CD14-positive monocyte (primary cell): ENCODE results near the gene SSTR5. TPM values are rescaled to one million over a fixed set of nuclear protein-coding genes. Genes with fewer than 3 reads are reported as not detected.

ENCODE experiments used
- DNase-seq, 3 donors: peaks; one replicate each; pipeline ENCODE4 v3.0.0-alpha.2; 2011 to 2022
- H2AFZ ChIP-seq: 2 replicates; pipeline ENCODE4 v1.6.0; 2012; ENCODE audit warnings: mild to moderate bottlenecking, low read depth, low read length, inconsistent platforms; ENCODE audit not compliant: insufficient read depth, poor library complexity, severe bottlenecking
- H3K27ac ChIP-seq, 2 donors: 1 replicate in 1 of 2; 2 replicates in 1 of 2; pipeline ENCODE4 v1.5.1; 2012 to 2013; ENCODE audit warnings: low read length in 2 of 2, control low read depth in 1 of 2, inconsistent platforms in 1 of 2, low read depth in 1 of 2, mild to moderate bottlenecking in 1 of 2
- H3K27me3 ChIP-seq, 2 donors: one replicate each; pipeline versions ENCODE4 v1.6.0 to v1.6.1; 2011 to 2013; ENCODE audit warnings: low read length in 2 of 2; ENCODE audit not compliant: control insufficient read depth in 2 of 2, insufficient read depth in 2 of 2
- H3K36me3 ChIP-seq, 2 donors: replicated peaks in 1 of 2; 1 replicate in 1 of 2; 2 replicates in 1 of 2; pipeline versions ENCODE4 v1.5.1 to v1.6.1; 2012 to 2013; ENCODE audit warnings: low read length in 2 of 2, control low read depth in 1 of 2, inconsistent platforms in 1 of 2, mild to moderate bottlenecking in 1 of 2; ENCODE audit not compliant: insufficient read depth in 2 of 2, control insufficient read depth in 1 of 2
- H3K4me1 ChIP-seq, 2 donors: 1 replicate in 1 of 2; 2 replicates in 1 of 2; pipeline versions ENCODE4 v1.5.1 to v1.6.1; 2012 to 2013; ENCODE audit warnings: low read length in 2 of 2, control low read depth in 1 of 2, inconsistent platforms in 1 of 2, mild to moderate bottlenecking in 1 of 2, moderate library complexity in 1 of 2; ENCODE audit not compliant: insufficient read depth in 2 of 2, control insufficient read depth in 1 of 2
- H3K4me2 ChIP-seq: replicated peaks from 2 replicates; pipeline ENCODE3; 2012; ENCODE audit warnings: low read length, moderate library complexity, mild to moderate bottlenecking; ENCODE audit not compliant: poor library complexity, severe bottlenecking; ENCODE audit errors: extremely low read depth
- H3K4me3 ChIP-seq, 3 experiments: fragments of 200-600 bp in 1 of 3; sonication (generic) in 1 of 3; replicated peaks in 1 of 3; 1 replicate in 2 of 3; 2 replicates in 1 of 3; pipeline ENCODE4 v1.5.1; 2011 to 2013; ENCODE audit warnings: low read length in 3 of 3, mild to moderate bottlenecking in 3 of 3, control low read depth in 2 of 3, low read depth in 2 of 3, inconsistent platforms in 1 of 3, moderate library complexity in 1 of 3
- H3K79me2 ChIP-seq: 2 replicates; pipeline ENCODE4 v1.6.0; 2012; ENCODE audit warnings: mild to moderate bottlenecking, control low read depth, inconsistent platforms, low read length, moderate library complexity; ENCODE audit not compliant: insufficient read depth
- H3K9ac ChIP-seq: 2 replicates; pipeline ENCODE4 v1.6.0; 2017; ENCODE audit warnings: low read length, mild to moderate bottlenecking; ENCODE audit not compliant: insufficient read depth, poor library complexity, severe bottlenecking
- H3K9me3 ChIP-seq, 2 donors: replicated peaks in 1 of 2; 1 replicate in 1 of 2; 2 replicates in 1 of 2; pipeline versions ENCODE4 v1.5.1 to v1.6.1; 2012 to 2013; ENCODE audit warnings: low read length in 2 of 2, control low read depth in 1 of 2; ENCODE audit not compliant: control insufficient read depth in 1 of 2, insufficient read depth in 1 of 2
- H4K20me1 ChIP-seq: 2 replicates; pipeline ENCODE4 v1.6.0; 2012; ENCODE audit warnings: mild to moderate bottlenecking, low read length, control low read depth, moderate library complexity; ENCODE audit not compliant: insufficient read depth
- H3K27ac Mint-ChIP-seq, 7 donors: one replicate each; pipeline ENCODE4 v1.8.0; 2020; ENCODE audit warnings: mild to moderate bottlenecking in 7 of 7, mixed read lengths in 7 of 7, moderate library complexity in 6 of 7, inconsistent platforms in 2 of 7
- H3K27me3 Mint-ChIP-seq, 3 donors: one replicate each; pipeline ENCODE4 v1.8.0; 2021 to 2022; ENCODE audit warnings: low read depth in 3 of 3, mild to moderate bottlenecking in 3 of 3, mixed read lengths in 3 of 3, moderate library complexity in 3 of 3, inconsistent platforms in 1 of 3
- H3K36me3 Mint-ChIP-seq, 2 donors: one replicate each; pipeline ENCODE4 v1.8.0; 2020; ENCODE audit warnings: mixed read lengths in 2 of 2, inconsistent platforms in 1 of 2, mild to moderate bottlenecking in 1 of 2
- H3K4me1 Mint-ChIP-seq: one replicate; pipeline ENCODE4 v1.8.0; 2020; ENCODE audit warnings: mild to moderate bottlenecking, mixed read lengths
- H3K4me3 Mint-ChIP-seq, 2 donors: one replicate each; pipeline ENCODE4 v1.8.0; 2020; ENCODE audit warnings: mild to moderate bottlenecking in 2 of 2, mixed read lengths in 2 of 2, moderate library complexity in 1 of 2
- H3K9me3 Mint-ChIP-seq, 7 donors: one replicate each; pipeline ENCODE4 v1.8.0; 2020 to 2022; ENCODE audit warnings: mixed read lengths in 7 of 7, mild to moderate bottlenecking in 6 of 7, moderate library complexity in 6 of 7, inconsistent platforms in 2 of 7
- WGBS: methylation state at CpG from one replicate; pipeline ENCODE4 v1.1.5; 2013; ENCODE audit warnings: missing lambda C conversion rate; ENCODE audit not compliant: insufficient coverage; 5-methylcytosine and 5-hydroxymethylcytosine counted together
- intact Hi-C, 2 donors: fragments of 100-400 bp; cut with micrococcal nuclease; formaldehyde crosslinking; loops; one replicate each; pipeline versions ENCODE4 v1.15.0 to v1.15.1; 2023
- polyA plus RNA-seq, 3 donors: library from polyadenylated mRNA; depleted of rRNA in 1 of 3; unstranded in 2 of 3; stranded (reverse) in 1 of 3; fragments of 300-500 nt in 2 of 3; fragments of >200 nt in 1 of 3; fragmentation: Illumina TruSeq in 2 of 3; gene quantifications; 1 replicate in 2 of 3; 2 replicates in 1 of 3; pipeline ENCODE4 v1.2.3, GENCODE V29; 2012 to 2021
- TF ChIP-seq, protein P1 (sequence below): fragments of 200-600 bp; IDR thresholded peaks from one replicate; pipeline ENCODE4 v1.8.0; 2022; ENCODE audit warnings: antibody characterized with exemption, mild to moderate bottlenecking

Gene SSTR5
- polyA plus RNA-seq, 3 donors = not detected

- Mint-ChIP-seq H3K27me3 (peaks cover 7 to 25% (median 9%) of the 10 kb centered on the region in 3 donors), H3K4me1 (no peaks in the 10 kb centered on the region), H3K27ac (no peak overlapping the region), H3K4me3 (no peak overlapping the region), H3K9me3 (peaks cover 0 to 2% (median 0%) of the 10 kb centered on the region in 7 donors), H3K36me3 (no peaks in the 10 kb centered on the region)
- no peaks in the 10 kb centered on the region for H3K79me2 ChIP-seq
- H3K27ac ChIP-seq = no peak overlapping the region
- no peak for DNase-seq
- intact Hi-C loops = no loop called here
- H3K9ac ChIP-seq = no peak overlapping the region
- H3K4me2 ChIP-seq = no peak overlapping the region
- TF ChIP-seq, protein P1, sequence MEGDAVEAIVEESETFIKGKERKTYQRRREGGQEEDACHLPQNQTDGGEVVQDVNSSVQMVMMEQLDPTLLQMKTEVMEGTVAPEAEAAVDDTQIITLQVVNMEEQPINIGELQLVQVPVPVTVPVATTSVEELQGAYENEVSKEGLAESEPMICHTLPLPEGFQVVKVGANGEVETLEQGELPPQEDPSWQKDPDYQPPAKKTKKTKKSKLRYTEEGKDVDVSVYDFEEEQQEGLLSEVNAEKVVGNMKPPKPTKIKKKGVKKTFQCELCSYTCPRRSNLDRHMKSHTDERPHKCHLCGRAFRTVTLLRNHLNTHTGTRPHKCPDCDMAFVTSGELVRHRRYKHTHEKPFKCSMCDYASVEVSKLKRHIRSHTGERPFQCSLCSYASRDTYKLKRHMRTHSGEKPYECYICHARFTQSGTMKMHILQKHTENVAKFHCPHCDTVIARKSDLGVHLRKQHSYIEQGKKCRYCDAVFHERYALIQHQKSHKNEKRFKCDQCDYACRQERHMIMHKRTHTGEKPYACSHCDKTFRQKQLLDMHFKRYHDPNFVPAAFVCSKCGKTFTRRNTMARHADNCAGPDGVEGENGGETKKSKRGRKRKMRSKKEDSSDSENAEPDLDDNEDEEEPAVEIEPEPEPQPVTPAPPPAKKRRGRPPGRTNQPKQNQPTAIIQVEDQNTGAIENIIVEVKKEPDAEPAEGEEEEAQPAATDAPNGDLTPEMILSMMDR = no peak
- no peaks in the 10 kb centered on the region for H3K9me3 ChIP-seq
- no peak overlapping the region for H2AFZ ChIP-seq
- no peak overlapping the region for H3K4me3 ChIP-seq
- H4K20me1 ChIP-seq = no peaks in the 10 kb centered on the region
- H3K4me1 ChIP-seq = no peaks in the 10 kb centered on the region
- H3K36me3 ChIP-seq = no peaks in the 10 kb centered on the region
- no peaks in the 10 kb centered on the region for H3K27me3 ChIP-seq
- 60% methylated on average over 12 of the region's 16 CpGs for WGBS
Measured at GRCh38 chr16:1113489-1113888, 40.9 kb downstream of the SSTR5 start.

DNA sequence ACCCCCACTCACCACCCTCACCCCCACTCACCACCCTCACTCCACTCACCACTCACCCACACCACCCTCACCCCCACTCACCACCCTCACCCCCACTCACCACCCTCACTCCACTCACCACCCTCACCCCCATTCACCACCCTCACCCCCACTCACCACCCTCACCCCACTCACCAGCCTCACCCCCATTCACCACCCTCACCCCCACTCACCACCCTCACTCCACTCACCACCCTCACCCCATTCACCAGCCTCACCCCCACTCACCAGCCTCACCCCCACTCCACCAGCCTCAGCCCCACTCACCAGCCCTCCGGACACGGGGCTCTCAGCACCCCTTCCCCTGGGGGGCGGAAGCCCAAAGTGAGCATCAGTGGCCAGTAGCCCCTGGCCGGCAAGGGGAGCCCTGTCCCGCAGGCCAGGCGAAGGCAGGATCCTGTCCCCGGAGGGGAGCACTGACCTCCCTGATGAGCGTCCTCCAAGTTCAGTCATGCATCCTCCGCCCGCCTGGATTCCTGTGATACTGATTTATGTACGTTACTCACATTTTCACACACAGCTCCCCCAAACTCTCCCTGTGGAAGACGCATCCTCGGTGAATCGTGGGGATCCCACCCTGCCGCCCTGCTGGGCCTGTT, 41.5 kb downstream of the SSTR5 start:
- Histone ChIP-seq H3K79me2 (no peaks in the 10 kb centered on the region), H3K27me3 (no peaks in the 10 kb centered on the region), H2AFZ (no peak overlapping the region), H3K9me3 (no peaks in the 10 kb centered on the region), H3K4me2 (no peak overlapping the region), H3K4me3 (no peak overlapping the region), H4K20me1 (no peaks in the 10 kb centered on the region), H3K27ac (no peak overlapping the region), H3K9ac (no peak overlapping the region), H3K4me1 (no peaks in the 10 kb centered on the region), H3K36me3 (no peaks in the 10 kb centered on the region)
- Mint-ChIP-seq H3K27ac (no peak overlapping the region), H3K4me3 (no peak overlapping the region), H3K4me1 (no peaks in the 10 kb centered on the region), H3K36me3 (no peaks in the 10 kb centered on the region), H3K27me3 (peaks cover 6 to 21% (median 7%) of the 10 kb centered on the region in 3 donors), H3K9me3 (peaks cover 0 to 1% (median 0%) of the 10 kb centered on the region in 7 donors)
- 80% methylated on average over 11 of the region's 15 CpGs for WGBS
- TF ChIP-seq, protein P1 = no peak
- intact Hi-C loops = no loop called here
- no peak for DNase-seq
